Endothelial cell of umbilical vein (primary cell): ENCODE measurements around the gene DDX31.

Experiments used
- CTCF ChIP-seq, 2 donors: IDR thresholded peaks; 1 replicate in 1 of 2; 2 replicates in 1 of 2; pipeline ENCODE4 v1.5.1; 2011; ENCODE audit warnings: low read length in 2 of 2, mild to moderate bottlenecking in 2 of 2, moderate library complexity in 2 of 2, control low read depth in 1 of 2, inconsistent platforms in 1 of 2, low read depth in 1 of 2; ENCODE audit not compliant: insufficient read depth in 1 of 2; ENCODE audit errors: extremely low read depth in 1 of 2
- EZH2 ChIP-seq: IDR thresholded peaks from 2 replicates; pipeline ENCODE4 v1.6.1; 2012; ENCODE audit warnings: borderline replicate concordance, low read depth, mild to moderate bottlenecking, moderate library complexity, low read length, inconsistent platforms; ENCODE audit not compliant: severe bottlenecking
- MYC ChIP-seq: IDR thresholded peaks from one replicate; pipeline ENCODE4 v1.6.1; 2011; ENCODE audit warnings: mild to moderate bottlenecking, low read depth, low read length
- POLR2A ChIP-seq: IDR thresholded peaks from 2 replicates; pipeline ENCODE4 v1.6.1; 2012; ENCODE audit warnings: low read depth, mild to moderate bottlenecking, control low read depth, low read length

GRCh38 chr9:132662152-132662945 is 7.4 kb downstream of the DDX31 start:
- TF ChIP-seq CTCF (IDR thresholded peaks at IDR 0.05; ENCODE audit: extremely low read depth in 1 of 2, insufficient read depth in 1 of 2, low read depth in 1 of 2, low read length in 2 of 2), result no peak
- no peak for TF ChIP-seq EZH2
- no peak for TF ChIP-seq POLR2A
- TF ChIP-seq MYC, result no peak
